ENCODE data around the gene CHRNG.
"Not testable (repeated sequence)": the region's sequence is repeated elsewhere in the genome, so short reads cannot be mapped to it uniquely, and the experiment has no call there.

The CHRNG gene

GRCh38 chr2:232545511-232546375 lies 6.3 kb downstream of the CHRNG start:
- no peak for DNase-seq

GRCh38 chr2:232547991-232548390 lies 8.5 kb downstream of the CHRNG start:
- no peak for DNase-seq

GRCh38 chr2:232549655-232550353 lies 10.3 kb downstream of the CHRNG start:
- no peak for DNase-seq

GRCh38 chr2:232550354-232551249 lies 11.1 kb downstream of the CHRNG start, which contains the start of the genes EIF4E2 and TIGD1:
Gene EIF4E2, plus strand, starts transcription at chr2:232550689. Its CDS starts 36 bp downstream, at chr2:232550725.
Gene TIGD1, minus strand, starts transcription at chr2:232550557. Its CDS starts 675 bp downstream, at chr2:232549882.
- DNase-seq = peak; percentile 83

- no peak for DNase-seq
Observed at GRCh38 chr2:232551250-232551638, 11.8 kb downstream of the CHRNG start.

- DNase-seq = no peak
Observed at GRCh38 chr2:232551776-232552175, 12.3 kb downstream of the CHRNG start.

GRCh38 chr2:232556426-232556825 lies 16.9 kb downstream of the CHRNG start:
- DNase-seq = no peak

GRCh38 chr2:232562515-232563151 lies 23.1 kb downstream of the CHRNG start:
- no peak for DNase-seq

GRCh38 chr2:232563580-232563979 lies 24.1 kb downstream of the CHRNG start:
- DNase-seq = no peak

- DNase-seq = no peak
Observed at GRCh38 chr2:232567721-232568120, 28.2 kb downstream of the CHRNG start.

- DNase-seq = no peak
Observed at GRCh38 chr2:232568161-232568560, 28.7 kb downstream of the CHRNG start.

GRCh38 chr2:232569541-232569940 lies 30.0 kb downstream of the CHRNG start:
- no peak for DNase-seq

- DNase-seq = not testable (repeated sequence)
Observed at GRCh38 chr2:232570481-232570880, 31.0 kb downstream of the CHRNG start.

- DNase-seq = no peak
Observed at GRCh38 chr2:232571026-232571474, 31.6 kb downstream of the CHRNG start.

- no peak for DNase-seq
Observed at GRCh38 chr2:232573042-232573441, 33.5 kb downstream of the CHRNG start.

GRCh38 chr2:232573771-232574435 lies 34.4 kb downstream of the CHRNG start:
- no peak for DNase-seq

- DNase-seq = no peak
Observed at GRCh38 chr2:232574674-232575403, 35.3 kb downstream of the CHRNG start.

GRCh38 chr2:232575404-232575746 lies 35.9 kb downstream of the CHRNG start:
- no peak for DNase-seq

- no peak for DNase-seq
Observed at GRCh38 chr2:232576995-232577394, 37.5 kb downstream of the CHRNG start.

- DNase-seq = no peak
Observed at GRCh38 chr2:232577841-232578240, 38.3 kb downstream of the CHRNG start.

GRCh38 chr2:232578626-232579025 lies 39.1 kb downstream of the CHRNG start:
- DNase-seq = no peak
